ENCODE results near the gene HARS1. TPM values are rescaled to one million over a fixed set of nuclear protein-coding genes. Genes with fewer than 3 reads are reported as not detected.

HARS1 gene
- total and polyA plus RNA-seq, 2 of the 13 experiments (the other 11 are each of a cell fraction or from before 2014, with no cell fraction given) = 36.9 to 66.2 TPM

GRCh38 chr5:140631036-140631417 lies 60.1 kb downstream of the HARS1 start (continued):
- no peak for TF ChIP-seq ZNF318 (CRISPR knock-in tag; IDR thresholded peaks at IDR 0.05)

- FAIRE-seq = no peak
- TF ChIP-seq CREB3 (CRISPR knock-in tag; IDR thresholded peaks at IDR 0.05) (no peak), SAFB2 (CRISPR knock-in tag; IDR thresholded peaks at IDR 0.05; ENCODE audit: borderline replicate concordance, low read depth) (no peak), ZNF770 (CRISPR knock-in tag; IDR thresholded peaks at IDR 0.05) (no peak), SKI (IDR thresholded peaks at IDR 0.05; ENCODE audit: partially characterized antibody) (no peak), SP140L (CRISPR knock-in tag; IDR thresholded peaks at IDR 0.05; ENCODE audit: borderline replicate concordance) (no peak), HNRNPLL (IDR thresholded peaks at IDR 0.05; ENCODE audit: low read depth, low read length, poor library complexity, severe bottlenecking) (no peak), FOXO4 (CRISPR knock-in tag; conservative IDR thresholded peaks at IDR 0.05) (no peak)
Observed at GRCh38 chr5:140630292-140631035, 60.7 kb downstream of the HARS1 start.

More at GRCh38 chr5:140630292-140631035, 60.7 kb downstream of the HARS1 start:
- ChIA-PET CTCF (ENCODE audit: low intra/inter-chr PET ratio, low total read pairs) (no interaction called here), POLR2A (interaction anchor here (1.1 kb wide), 1 partner anchor 17 kb away, joined by 5 read pairs; the partner anchor contains the start of genes IK and NDUFA2)
- in situ Hi-C loops (cut with HindIII; ENCODE audit: extremely low pct_ligation_motif_present, low pct_unique_long_range_greater_than_20kb) (loop anchor here (5.0 kb wide), 1 partner anchor 68 kb away; the partner anchor contains the start of genes APBB3 and SLC35A4), intact Hi-C loops (cut with micrococcal nuclease; ENCODE audit: unreplicated experiment) (no loop called here)
- ATAC-seq (no peak), DNase-seq (ENCODE audit: low spot score) (no peak)
- Histone ChIP-seq H3K9ac (ENCODE audit: insufficient read depth, low read depth, low read length) (no peak overlapping the region), H3K4me3 (replicated peaks in 1 of 3; ENCODE audit: insufficient read depth in 1 of 3, low read depth in 2 of 3, low read length in 3 of 3) (no peak overlapping the region), H2AFZ (ENCODE audit: low read length) (no peak overlapping the region), H3K4me2 (ENCODE audit: low read depth, low read length) (no peak overlapping the region), H3K9me3 (ENCODE audit: low read length) (peaks cover 25% of the 10 kb centered on the region), H3K4me1 (ENCODE audit: insufficient read depth, low read length) (peaks cover 33% of the 10 kb centered on the region), H3K79me2 (ENCODE audit: insufficient read depth, low read length) (no peaks in the 10 kb centered on the region), H3K27ac (ENCODE audit: extremely low read length, insufficient read depth, low read length) (no peak overlapping the region), H4K20me1 (ENCODE audit: insufficient read depth, low read length) (no peaks in the 10 kb centered on the region), H3K36me3 (replicated peaks in 1 of 2; ENCODE audit: control insufficient read depth in 1 of 2, insufficient read depth in 2 of 2, low read length in 2 of 2) (no peaks in the 10 kb centered on the region), H3K27me3 (ENCODE audit: control insufficient read depth in 1 of 2, insufficient read depth in 2 of 2, low read length in 2 of 2) (no peaks in the 10 kb centered on the region)
- 28% methylated on average over 2 of the region's 2 CpGs for WGBS (ENCODE audit: low lambda C conversion rate)
- BruUV-seq (replicated peaks) = no TSS peak
